GM21423 (cell line): Measurements from ENCODE around the gene FBXO15.

ENCODE experiments used
- ATAC-seq: cut with Tn5 transposase; IDR thresholded peaks from one replicate; pipeline ENCODE4 v1.9.1; 2021; ENCODE audit warnings: mild to moderate bottlenecking, moderate library complexity; ENCODE audit not compliant: unreplicated experiment

The FBXO15 gene

DNA sequence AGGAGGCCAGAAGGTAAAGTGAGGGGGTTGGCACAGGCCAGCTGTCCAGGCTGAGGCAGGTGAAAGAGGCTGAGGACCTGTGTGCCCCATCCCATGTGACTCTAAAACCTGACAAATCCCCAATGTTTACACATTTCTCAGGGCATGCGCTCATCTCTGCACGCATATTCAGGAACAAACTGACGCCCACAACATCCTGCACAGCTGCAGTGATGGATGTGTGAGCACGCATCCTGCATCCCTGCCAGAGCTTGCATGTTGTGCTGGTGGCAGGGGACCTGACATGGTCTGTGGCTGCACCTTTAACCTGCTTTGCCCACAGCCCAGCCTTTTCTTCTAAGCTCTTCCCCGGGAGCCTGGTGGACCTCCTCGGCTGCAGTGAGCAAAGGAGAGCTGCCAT is 83.1 kb downstream of the FBXO15 start:
- no peak for ATAC-seq

DNA sequence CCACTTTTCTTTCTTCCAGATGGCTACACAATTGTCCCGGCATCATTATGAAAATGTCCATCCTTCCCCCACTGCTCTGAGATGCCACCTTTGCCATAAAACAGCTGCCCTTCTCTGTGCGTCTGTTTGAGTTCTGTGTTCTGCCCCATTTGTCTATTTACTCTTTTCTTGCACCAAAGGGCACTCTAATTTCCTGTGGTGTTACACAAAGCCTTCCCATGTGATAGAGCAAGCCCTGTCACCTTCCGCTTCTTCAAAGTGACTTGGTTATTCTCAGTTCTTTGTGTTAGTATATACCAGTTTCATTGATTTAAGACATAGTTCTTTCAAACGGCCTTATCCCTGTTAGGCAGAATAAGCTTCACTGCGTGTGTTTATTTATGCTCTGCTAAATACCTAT is 84.1 kb downstream of the FBXO15 start:
- ATAC-seq: no peak

DNA sequence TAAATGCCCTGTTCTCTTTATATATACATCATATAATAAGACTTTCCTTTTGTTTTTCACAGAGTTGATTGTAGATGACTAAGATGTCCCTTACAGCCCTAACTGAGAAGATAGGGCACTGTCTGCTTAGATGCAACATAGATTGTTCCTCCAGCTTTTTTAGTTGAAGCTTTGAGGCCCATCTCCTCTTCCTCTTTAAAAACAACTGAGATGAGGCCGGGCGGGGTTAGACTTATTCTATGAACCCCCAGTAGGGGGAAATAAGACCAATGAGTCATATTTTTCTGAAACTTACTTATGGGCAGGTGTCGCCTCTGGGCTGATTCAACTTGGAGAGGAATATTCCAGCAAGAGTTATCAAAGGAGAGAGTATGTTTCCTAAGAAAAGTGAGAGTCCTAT is 84.6 kb downstream of the FBXO15 start:
- peak; percentile 66 for ATAC-seq

DNA sequence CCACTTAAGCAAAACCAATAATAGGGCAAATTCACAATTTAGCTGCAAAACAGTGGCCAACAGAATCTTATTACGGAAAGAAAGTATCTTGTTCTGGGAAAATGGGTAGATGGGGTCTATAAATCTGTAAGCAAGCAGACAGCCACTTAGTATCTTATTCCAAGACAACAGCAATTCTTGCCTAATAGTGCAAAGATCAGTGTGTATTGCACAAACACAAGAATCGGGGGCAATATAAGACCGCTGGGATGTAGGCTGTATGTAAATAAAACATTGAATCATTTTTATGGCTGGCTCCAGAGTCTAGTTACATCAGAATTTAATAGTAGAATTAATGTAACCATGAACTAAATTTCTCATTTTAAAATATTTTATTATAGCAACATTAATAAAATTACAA is 85.6 kb downstream of the FBXO15 start:
- ATAC-seq: no peak

DNA sequence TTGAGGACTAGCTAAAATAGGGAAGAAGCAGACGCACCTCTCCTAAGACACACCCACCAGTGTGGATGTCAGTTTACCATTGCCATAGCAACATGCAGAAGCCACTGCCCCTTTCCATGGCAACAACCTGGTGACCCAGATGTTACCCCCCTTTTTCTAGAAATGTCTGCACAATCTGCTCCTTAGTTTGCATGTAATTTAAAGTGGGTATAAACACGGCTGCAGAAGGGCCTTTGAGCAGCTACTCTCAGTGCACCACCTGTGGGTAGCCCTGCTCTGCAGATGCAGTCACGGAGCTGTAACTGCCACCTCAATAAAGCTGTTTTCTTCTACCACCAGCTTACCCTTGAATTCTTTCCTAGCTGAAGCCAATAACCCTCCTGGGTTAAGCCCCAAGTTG is 87.1 kb downstream of the FBXO15 start:
- no peak for ATAC-seq

DNA sequence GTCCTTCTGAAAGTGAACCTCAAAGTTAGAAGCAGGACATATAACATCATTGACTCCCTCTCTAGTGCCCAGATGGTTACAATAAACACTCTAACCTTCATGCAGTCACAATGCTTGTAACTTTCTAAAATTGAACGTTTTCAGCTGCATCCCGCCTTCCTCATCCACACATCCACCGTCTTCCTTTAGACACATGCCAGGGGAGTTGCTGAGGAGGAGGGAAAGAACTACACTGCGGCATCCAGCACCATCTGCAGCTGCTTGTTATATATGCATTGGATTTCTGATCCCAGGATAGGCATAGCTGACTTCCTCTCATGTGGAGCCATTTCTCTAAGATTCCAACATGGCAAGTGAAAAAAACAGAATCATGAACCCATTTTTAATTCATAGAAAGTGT is 96.8 kb downstream of the FBXO15 start:
- ATAC-seq: no peak

DNA sequence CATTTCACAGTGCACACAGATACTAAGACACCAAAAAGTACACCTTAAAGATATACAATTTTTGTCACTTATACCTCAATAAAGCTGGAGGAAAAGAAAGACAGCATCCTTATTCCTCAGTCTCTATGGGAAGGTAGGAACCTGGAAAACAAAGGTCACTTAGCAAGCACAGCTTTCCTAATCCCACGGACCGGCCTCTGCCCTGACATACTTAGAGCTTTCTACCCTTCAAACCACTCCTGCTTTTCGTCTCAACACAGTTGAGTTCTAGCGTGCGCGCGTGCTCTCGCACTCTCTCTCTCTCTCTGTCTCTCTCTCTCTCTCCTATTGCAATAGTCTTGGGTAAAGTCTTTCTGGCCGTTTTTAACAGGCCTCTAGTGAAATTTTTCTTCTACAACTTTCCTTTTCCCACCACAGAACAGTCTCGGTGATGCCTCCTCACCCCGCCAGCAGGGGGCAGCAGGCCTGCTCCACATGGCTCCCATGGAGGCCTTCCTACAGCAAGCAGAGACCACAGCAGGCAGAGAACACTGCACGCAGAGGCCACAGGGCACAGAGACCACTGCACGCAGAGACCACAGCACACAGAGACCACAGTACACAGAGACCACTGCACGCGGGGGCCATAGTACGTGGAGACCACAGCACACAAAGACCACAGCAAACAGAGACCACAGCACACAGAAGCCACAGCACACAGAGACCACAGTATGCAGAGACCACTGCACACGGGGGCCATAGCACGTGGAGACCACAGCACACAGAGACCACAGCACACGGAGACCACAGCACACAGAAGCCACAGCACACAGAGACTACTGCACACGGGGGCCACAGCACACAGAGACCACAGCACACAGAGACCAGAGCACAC is 106.9 kb downstream of the FBXO15 start:
- peak; percentile 92 for ATAC-seq

DNA sequence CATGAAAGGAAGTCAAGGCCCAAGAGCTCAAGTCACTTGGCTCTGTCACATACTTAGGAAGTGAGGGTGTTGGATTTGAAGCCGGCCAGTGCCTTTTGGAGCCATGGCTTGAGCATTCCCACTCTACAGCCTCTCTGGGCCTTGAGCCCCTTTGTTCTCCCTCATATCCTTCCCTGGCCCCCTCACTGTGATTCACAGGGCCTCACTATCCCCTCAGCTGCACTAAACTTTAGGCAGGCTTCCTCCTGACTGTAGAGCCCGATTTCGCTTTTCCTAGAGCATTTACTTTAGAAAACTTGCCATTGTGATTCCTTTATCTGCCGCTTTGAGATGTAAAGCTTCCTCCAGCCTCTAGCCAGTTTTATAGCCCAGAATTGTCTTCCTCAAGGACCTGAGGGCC is 107.6 kb downstream of the FBXO15 start:
- no peak for ATAC-seq

DNA sequence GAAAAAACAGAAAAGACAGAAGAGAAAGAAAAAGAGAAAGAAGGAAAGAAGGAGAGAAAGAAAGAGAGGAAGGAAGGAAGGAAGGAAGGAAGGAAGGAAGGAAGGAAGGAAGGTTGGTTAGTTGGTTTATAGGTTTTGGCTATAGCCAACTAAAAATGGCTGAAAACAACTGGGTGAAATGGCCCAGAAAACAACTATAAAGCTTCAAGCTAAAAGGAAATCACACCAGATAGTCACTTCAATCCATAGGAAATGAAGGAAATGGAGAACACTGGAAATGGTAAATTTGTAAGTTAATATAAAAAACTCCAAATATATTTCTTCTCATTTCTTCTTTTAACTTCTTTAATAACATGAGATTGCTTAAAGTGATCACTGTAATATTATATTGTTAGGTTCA is 118.5 kb downstream of the FBXO15 start:
- no peak for ATAC-seq
